ENCODE results near the gene MEGF11.

DNA sequence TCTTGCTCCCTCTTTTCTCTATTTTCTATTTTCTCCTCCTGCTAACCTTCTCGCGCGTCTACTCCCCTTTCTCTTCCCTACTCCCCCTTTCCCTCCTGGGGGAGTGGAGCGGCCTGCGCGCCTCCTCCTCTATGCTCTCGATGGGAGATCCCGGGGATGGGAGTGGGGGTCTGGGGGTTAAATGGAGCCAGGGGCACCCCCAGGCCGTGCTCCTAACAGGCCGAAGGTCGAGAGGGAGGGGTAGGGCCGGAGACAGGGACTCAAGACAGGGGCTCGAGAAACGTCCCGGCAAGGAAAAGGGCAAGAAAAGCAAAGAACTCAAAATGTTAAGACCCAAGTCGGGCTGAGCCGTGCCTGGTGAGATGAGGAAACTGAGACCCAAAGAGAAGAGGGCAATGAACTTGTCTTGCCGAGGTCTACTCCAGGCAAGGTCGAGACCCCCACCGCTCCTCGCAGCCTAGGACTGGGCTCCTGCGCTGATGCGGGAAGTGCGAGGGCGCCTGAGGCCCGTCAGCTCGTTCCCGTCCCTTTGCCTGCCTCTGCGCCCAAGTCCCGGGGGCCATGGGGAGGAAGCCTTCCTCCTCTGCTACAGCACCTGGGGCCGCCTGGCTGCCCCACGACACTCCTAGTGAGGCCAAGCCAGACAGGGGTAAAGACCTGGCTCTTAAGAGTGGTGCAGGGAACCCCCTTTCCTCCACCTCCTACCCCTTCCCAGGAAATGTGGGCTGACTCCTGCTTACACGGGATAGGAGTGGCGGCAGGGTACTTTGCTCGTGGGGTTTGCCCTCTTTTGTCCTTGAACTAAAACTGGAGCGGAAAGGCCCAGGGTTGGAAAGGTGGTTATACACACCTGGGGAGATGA, 770 bp upstream of the MEGF11 start:
- no peak for TF ChIP-seq CTCF (IDR thresholded peaks at IDR 0.05)
- TF ChIP-seq POLR2A (IDR thresholded peaks at IDR 0.05): no peak
- no peak for TF ChIP-seq EP300 (IDR thresholded peaks at IDR 0.05)
